ENCODE results near the gene MTARC1.
A peak's percentile ranks its signal among the peaks of the same experiment; 100 is the strongest.

MTARC1 gene

GRCh38 chr1:220788900-220789299 lies 2.2 kb downstream of the MTARC1 start:
- TF ChIP-seq TAF1 (IDR thresholded peaks at IDR 0.05; ENCODE audit: borderline replicate concordance, insufficient read depth, low read length) (no peak), FOXP2 (optimal IDR thresholded peaks at IDR 0.05; ENCODE audit: borderline replicate concordance, extremely low read depth, extremely low read length, insufficient read depth) (no peak), SIN3A (IDR thresholded peaks at IDR 0.05; ENCODE audit: borderline replicate concordance, insufficient read depth, low read length) (no peak), POLR2AphosphoS5 (IDR thresholded peaks at IDR 0.05; ENCODE audit: low read depth, low read length) (no peak), REST (IDR thresholded peaks at IDR 0.05; ENCODE audit: insufficient read depth in 1 of 2, low read depth in 2 of 2, low read length in 2 of 2) (no peak)

- TF ChIP-seq FOXP2 (optimal IDR thresholded peaks at IDR 0.05; ENCODE audit: borderline replicate concordance, extremely low read depth, extremely low read length, insufficient read depth) (no peak), POLR2AphosphoS5 (IDR thresholded peaks at IDR 0.05; ENCODE audit: low read depth, low read length) (no peak), SIN3A (IDR thresholded peaks at IDR 0.05; ENCODE audit: borderline replicate concordance, insufficient read depth, low read length) (no peak), TAF1 (IDR thresholded peaks at IDR 0.05; ENCODE audit: borderline replicate concordance, insufficient read depth, low read length) (no peak), REST (IDR thresholded peaks at IDR 0.05; ENCODE audit: insufficient read depth in 1 of 2, low read depth in 2 of 2, low read length in 2 of 2) (no peak)
Measured at GRCh38 chr1:220789532-220790147, 2.9 kb downstream of the MTARC1 start.

- TF ChIP-seq TAF1 (IDR thresholded peaks at IDR 0.05; ENCODE audit: borderline replicate concordance, insufficient read depth, low read length), result no peak
- no peak for TF ChIP-seq POLR2AphosphoS5 (IDR thresholded peaks at IDR 0.05; ENCODE audit: low read depth, low read length)
- TF ChIP-seq REST (IDR thresholded peaks at IDR 0.05; ENCODE audit: insufficient read depth in 1 of 2, low read depth in 2 of 2, low read length in 2 of 2), result no peak
- TF ChIP-seq SIN3A (IDR thresholded peaks at IDR 0.05; ENCODE audit: borderline replicate concordance, insufficient read depth, low read length), result peak; percentile 56; the same call in 1 of the 2 replicates
Measured at GRCh38 chr1:220791285-220791684, 4.6 kb downstream of the MTARC1 start.

- TF ChIP-seq REST (IDR thresholded peaks at IDR 0.05; ENCODE audit: insufficient read depth in 1 of 2, low read depth in 2 of 2, low read length in 2 of 2) (no peak), POLR2AphosphoS5 (IDR thresholded peaks at IDR 0.05; ENCODE audit: low read depth, low read length) (no peak), SIN3A (IDR thresholded peaks at IDR 0.05; ENCODE audit: borderline replicate concordance, insufficient read depth, low read length) (no peak), FOXP2 (optimal IDR thresholded peaks at IDR 0.05; ENCODE audit: borderline replicate concordance, extremely low read depth, extremely low read length, insufficient read depth) (no peak), TAF1 (IDR thresholded peaks at IDR 0.05; ENCODE audit: borderline replicate concordance, insufficient read depth, low read length) (no peak)
Measured at GRCh38 chr1:220791956-220792355, 5.2 kb downstream of the MTARC1 start.

GRCh38 chr1:220796530-220796929 lies 9.8 kb downstream of the MTARC1 start:
- TF ChIP-seq TAF1 (IDR thresholded peaks at IDR 0.05; ENCODE audit: borderline replicate concordance, insufficient read depth, low read length) (no peak), FOXP2 (optimal IDR thresholded peaks at IDR 0.05; ENCODE audit: borderline replicate concordance, extremely low read depth, extremely low read length, insufficient read depth) (no peak), POLR2AphosphoS5 (IDR thresholded peaks at IDR 0.05; ENCODE audit: low read depth, low read length) (no peak), REST (IDR thresholded peaks at IDR 0.05; ENCODE audit: insufficient read depth in 1 of 2, low read depth in 2 of 2, low read length in 2 of 2) (no peak), SIN3A (IDR thresholded peaks at IDR 0.05; ENCODE audit: borderline replicate concordance, insufficient read depth, low read length) (no peak)
